Gastroesophageal sphincter (tissue), 3 donors: Measurements from ENCODE around the gene IFNA16.

Experiments used
- EP300 ChIP-seq: sonication (generic); formaldehyde crosslinking; IDR thresholded peaks from one replicate; pipeline ENCODE4 v1.6.1; 2017; ENCODE audit warnings: antibody characterized with exemption, mild to moderate bottlenecking
- POLR2A ChIP-seq, 2 donors: fragments of 450-650 bp; IDR thresholded peaks; one replicate each; pipeline ENCODE4 v1.6.1; 2017; ENCODE audit warnings: antibody characterized with exemption in 2 of 2, mild to moderate bottlenecking in 2 of 2, moderate library complexity in 1 of 2
- POLR2AphosphoS5 ChIP-seq: sonication (generic); formaldehyde crosslinking; IDR thresholded peaks from one replicate; pipeline ENCODE4 v1.6.1; 2017; ENCODE audit warnings: antibody characterized with exemption
- TF ChIP-seq, protein P1 (sequence below), 4 experiments: fragments of 200-600 bp in 2 of 4; fragments of 450-650 bp in 2 of 4; sonication (generic) in 1 of 4; IDR thresholded peaks; one replicate each; pipeline ENCODE4 v1.5.1; 2017 to 2019; ENCODE audit warnings: antibody characterized with exemption in 4 of 4, mild to moderate bottlenecking in 2 of 4, moderate library complexity in 2 of 4

DNA sequence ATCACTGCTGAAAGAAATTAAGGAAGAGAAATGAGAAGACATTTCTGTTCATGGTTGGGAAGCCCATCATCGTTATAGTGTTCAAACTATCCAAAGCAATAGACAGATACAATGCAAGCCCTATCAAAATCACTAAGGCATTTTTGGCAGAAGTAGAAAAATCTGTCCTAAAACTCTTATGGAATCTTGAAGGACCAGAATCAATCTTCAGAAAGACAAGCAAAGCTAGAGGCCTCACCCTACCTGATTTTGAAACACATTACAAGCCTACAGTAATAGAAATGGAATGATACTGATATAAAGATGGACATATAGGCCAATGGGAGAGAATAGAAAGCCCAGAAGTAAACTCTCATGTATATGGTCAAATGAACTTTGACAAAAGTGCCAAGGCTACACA lies 45.8 kb downstream of the IFNA16 start:
- TF ChIP-seq, protein P1, sequence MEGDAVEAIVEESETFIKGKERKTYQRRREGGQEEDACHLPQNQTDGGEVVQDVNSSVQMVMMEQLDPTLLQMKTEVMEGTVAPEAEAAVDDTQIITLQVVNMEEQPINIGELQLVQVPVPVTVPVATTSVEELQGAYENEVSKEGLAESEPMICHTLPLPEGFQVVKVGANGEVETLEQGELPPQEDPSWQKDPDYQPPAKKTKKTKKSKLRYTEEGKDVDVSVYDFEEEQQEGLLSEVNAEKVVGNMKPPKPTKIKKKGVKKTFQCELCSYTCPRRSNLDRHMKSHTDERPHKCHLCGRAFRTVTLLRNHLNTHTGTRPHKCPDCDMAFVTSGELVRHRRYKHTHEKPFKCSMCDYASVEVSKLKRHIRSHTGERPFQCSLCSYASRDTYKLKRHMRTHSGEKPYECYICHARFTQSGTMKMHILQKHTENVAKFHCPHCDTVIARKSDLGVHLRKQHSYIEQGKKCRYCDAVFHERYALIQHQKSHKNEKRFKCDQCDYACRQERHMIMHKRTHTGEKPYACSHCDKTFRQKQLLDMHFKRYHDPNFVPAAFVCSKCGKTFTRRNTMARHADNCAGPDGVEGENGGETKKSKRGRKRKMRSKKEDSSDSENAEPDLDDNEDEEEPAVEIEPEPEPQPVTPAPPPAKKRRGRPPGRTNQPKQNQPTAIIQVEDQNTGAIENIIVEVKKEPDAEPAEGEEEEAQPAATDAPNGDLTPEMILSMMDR (IDR thresholded peaks at IDR 0.05): no peak
- TF ChIP-seq POLR2AphosphoS5 (no peak), POLR2A (IDR thresholded peaks at IDR 0.05) (no peak), EP300 (no peak)
